Kidney capillary endothelial cell (primary cell): Measurements from ENCODE around the gene TOMM70.

Experiments used
- DNase-seq: peaks from one replicate; pipeline ENCODE4 v3.0.0-alpha.2; 2018; ENCODE audit warnings: low spot score

TOMM70 gene

DNA sequence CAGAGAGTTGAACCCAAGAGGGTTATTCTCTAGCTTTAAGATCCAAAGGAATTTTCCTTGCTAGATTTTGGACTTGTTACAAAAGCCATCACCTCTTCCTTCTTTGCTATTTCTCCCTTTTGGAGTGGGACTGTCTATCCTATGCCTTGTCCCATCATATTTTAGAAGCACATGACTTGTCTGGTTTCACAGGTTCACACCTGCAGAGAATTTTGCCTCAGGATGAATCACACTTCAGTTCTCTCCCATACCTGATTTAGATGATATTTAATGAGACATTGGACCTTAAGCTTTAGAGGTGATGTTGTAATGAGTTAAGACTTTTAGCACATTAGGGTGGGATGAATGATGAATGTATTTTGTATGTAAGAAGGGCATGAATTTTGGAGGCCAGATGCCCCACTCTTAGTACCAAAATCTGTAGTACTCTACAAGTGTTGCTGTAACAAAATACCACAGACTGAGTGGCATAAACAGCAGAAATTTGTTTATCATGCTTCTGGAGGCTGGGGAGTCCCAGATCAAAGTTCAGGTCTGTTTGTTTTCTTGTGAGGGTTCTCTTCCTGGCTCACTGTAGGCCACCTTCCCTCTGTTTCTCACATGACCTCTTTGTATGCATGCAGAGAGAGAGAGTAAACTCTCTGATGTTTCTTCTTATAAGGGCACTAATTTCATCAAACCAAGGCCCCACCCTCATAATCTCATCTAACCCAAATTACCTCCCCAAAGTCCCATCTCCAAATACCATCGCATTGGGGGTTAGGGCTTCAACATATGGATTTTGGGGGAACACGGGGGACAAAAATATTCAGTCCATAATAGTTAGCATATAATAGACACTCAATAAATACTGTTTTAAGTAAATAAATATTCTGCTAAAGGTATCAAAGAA lies 10.4 kb upstream of the TOMM70 start:
- DNase-seq = no peak

DNA sequence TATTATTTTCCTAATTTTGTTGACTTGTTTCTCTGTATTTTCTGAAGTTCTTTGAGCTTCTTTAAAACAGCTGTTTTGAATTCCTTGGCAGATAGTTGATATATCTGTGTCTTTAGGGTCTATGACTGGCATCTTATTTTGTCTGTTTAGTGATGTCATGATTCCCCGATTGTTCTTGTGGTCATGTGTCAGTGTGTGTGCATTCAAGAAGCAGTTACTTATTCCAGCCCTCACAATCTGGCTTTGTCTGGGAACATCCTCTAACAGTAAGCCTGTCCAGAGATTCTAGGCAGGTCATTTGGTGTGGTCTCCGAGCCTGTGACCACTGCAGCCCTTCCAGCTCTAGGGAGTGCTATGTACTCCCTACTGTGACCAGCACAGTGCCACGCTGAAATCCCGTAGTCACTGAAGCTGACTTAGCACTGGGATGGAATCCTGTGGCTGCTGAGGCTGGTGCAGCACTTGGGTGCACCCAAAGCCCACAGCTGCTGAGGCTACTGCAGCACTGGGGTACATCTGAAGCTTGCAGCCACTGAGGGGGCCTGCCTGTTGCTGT lies 7.2 kb upstream of the TOMM70 start:
- DNase-seq = no peak

DNA sequence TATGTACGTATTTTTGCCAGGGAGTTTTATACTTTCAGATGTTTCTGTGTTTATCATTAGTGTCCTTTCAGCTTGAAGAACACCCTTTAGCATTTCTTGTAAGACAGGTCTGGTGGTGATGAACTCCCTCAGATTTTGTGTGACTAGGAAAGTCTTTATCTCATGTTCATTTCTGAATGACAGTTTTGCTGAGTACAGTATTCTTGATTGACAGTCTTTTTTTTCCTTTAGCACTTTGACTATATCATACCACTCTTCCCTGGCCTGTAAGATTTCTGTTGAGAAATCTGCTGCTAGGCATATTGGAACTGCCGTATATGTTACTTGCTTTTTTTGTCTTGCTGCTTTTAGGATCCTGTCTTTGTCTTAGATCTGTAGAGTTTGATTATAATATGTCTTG lies 6.3 kb upstream of the TOMM70 start:
- no peak for DNase-seq

DNA sequence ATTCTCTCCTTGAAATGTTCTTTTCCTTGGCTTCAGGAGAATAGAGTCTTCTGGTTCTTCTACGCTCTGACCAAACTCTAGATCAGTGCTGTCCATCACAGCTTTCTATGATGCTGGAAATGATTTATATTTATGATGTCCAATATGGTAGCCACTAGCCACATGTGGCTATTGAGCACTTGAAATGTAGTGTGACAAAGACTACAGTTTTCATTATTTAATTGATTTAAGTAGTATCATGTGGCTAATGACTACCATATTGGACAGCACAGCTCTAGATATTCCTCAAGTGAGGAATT lies 3.3 kb upstream of the TOMM70 start:
- DNase-seq = no peak

DNA sequence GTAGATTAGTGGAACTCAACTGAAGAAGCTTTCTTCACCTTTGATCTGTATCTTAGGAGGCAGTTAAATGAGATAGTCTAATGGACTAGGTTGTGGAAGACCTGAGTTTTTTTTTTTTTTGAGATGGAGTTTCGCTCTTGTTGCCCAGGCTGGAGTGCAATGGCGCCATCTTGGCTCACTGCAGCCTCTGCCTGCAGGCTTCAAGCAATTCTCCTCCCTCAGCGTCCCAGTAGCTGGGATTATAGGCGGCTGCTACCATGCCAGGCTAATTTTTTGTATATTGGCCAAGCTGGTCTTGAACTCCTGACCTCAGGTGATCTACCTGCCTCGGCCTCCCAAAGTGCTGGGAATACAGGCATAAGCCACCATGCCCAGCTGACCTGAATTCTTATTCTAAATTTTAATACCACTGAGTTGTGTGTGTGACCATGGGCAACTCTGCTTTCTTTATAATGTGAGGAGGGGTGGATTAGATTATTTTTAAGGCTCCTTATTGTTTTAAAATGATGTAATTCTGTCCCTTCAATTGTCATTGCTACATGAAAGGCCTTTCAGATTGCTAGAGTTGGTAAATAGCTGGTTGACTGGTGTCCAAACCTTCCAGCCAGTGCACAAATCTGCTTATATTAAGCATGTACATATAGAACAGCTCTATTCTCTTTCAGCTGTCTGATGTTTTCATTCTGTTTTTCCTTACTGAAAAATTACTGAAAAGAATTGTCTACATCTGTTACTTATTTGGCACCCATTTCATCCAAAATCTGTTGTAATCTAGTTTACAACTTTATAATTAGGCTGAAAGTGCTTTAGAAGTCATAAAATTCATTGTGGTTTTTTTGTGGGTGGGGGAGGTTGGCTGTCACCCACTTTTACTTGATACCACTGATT lies 2.7 kb upstream of the TOMM70 start:
- DNase-seq = no peak

DNA sequence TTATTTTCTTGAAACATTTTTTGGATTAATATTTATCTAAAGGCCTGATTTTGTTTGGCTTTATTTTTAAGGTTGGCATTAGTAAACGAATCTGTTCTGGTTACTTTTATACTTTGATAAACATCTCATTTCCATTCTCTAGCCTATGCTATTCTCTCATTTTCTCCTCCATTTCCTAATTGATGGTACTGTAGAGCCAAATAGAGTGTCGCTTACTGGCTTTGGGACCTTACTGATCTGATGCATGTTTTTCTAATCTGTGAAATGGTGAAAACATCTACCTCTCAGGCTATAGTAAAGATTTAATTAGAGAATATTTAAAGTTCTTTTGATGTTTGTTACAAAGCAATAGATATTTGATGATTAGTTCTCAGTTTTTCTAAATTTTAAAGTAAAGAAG lies 2.0 kb upstream of the TOMM70 start:
- no peak for DNase-seq

DNA sequence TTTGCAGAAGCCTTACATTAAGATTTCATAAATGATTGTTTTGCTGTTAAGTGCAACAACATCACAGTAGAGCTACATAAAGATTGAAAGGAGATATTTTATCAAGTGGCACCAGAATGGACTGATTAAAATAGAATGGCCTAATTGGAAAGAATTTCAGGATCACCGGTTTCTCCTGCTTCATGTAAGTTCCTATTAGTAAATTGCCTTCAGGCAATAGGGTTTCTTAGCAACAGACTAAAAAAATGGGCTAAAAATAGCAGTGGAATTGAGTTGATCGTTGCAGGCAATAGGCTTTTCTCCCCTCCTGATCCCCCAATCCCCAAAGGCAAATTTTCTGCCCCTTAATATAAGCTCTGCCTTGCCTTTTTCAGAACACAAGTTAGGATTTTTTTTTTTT lies 1.4 kb upstream of the TOMM70 start:
- no peak for DNase-seq

DNA sequence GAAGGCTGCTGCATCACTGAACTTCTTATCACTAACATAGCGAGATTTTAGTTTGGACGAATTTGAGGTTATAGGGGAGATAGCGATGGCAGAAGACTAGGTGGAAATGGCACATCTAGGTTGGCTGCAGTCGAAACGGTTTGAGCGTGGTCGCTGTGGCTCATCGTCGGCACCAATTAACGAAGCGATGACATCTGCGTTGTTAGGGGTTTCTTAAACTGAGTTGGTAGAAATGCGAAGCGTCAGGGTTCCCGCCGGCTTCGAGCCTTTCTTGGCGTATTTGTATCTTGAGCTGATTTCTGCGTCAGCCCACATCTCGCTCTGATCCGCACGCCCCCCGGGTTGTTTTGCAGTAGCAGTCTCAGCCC lies 769 bp upstream of the TOMM70 start:
- DNase-seq = no peak

DNA sequence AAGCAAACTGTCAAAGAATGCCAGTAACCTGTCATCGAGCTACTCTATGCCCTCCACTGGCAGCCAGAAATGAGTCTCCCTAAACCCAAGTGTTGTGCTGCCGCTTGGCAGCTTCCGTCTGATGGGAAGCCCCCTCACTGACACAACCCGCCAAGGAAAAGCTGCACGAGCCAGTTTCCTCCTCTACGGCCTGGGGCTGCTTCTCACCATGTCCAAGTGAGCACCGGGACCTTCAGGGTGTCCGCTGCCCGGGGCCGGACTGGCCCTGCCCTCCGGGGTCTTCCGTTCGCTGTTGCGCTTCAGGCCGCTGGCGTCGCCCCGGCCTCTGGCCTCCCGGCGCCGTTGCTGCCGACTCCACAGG lies 490 bp downstream of the TOMM70 start:
- peak; percentile 23 for DNase-seq

DNA sequence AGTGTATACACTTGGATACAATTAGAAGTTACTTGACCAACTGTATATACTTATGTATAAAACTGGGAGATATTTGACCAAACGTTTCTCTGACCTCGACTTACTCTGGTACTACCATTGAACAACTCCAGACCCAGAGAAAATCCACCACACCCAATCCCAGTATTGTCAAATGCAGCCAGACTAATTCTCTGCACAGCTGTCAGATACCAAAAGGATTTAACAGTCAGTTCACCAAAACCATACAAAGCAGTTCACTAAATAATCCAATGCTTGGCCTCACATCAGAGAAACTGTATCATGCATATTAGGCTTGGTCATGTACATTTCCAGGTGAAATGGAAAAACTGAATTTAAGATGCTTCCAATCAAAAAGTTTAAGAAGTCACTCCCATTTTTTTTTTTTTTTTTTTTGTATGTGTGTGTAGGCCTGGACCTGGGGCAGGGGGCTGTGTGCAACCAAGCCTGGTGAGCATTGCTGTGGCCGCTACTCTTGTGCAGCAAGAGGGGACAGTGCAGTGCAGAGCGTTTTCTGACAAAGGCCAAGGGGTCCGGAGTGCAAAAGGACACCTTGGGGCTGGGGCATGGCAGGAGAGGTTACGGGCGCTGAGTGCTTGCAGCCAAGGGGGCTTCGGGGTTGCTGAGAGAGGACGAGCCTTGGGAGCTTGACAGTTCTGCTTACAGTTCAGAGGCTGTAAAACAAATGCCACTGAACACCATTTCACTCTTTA lies 1.4 kb downstream of the TOMM70 start:
- DNase-seq = no peak

DNA sequence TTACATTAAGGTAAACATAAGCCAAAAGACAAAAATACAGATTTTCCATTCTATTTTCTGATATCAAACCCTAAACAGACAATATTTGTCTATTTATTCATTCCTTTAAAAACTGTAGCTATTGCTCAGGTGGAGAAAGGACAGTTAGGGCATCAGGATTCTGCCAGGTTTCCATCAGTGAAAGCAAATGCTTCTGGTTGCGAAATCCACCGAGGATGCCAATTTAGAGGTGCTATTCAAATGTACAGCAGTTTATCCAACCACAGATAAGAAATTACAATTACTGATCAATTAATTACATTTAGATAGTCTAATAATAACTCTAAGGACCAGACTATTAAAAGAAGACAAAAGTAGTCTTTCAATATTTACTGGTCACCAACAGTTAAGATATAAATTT lies 3.9 kb downstream of the TOMM70 start:
- DNase-seq = no peak

DNA sequence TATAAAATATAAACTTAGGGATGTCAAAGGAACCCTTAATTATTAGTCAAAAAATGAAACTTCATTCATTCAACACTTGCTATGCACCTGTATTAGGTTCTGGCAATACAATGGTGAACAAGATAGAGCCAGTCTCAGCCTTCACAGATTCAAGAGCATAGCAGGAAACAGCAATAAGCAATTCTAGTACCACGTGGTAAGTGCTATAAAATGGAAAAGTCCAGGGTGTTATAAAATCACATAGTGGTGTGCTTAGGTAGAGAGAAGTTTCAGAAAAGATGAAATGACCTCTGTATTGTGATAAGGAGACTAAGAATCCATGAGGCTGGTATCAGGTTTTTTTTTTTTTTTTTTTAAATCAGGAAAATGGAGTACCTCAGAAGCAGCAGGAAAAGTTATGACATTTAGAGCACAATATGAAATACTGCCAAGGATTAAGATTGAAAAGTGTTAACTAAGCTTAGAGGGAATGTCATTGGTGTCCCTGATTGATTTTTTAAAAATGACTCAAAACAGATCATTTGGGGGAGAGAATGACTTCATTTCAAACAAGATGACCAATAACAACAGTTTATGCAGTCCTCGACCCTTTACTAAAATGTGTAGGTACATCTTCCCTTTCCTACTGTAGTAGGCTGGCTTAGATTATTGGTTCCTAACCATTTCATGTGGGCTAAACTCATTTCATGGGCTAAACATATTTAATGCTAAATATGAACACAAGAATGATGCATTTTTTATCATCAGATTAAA lies 5.0 kb downstream of the TOMM70 start:
- no peak for DNase-seq

DNA sequence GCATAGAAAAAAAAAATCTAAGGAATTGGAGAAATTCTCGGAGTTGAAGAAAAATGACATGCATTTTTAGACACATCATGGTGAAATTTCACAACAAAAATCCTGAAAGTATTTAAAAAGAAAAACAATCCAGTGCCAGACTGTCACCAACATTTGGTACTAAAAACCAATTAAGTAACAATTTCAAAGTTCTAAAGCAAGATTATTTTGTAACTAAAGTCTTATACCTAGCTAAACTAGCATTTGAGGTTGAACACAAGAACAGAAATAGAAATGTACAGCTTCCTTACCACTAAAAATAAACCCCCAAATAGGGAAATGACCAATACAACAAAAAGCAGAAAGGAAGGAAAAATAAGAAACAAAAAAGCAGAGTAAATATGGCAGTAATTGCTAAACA lies 11.9 kb downstream of the TOMM70 start:
- no peak for DNase-seq

DNA sequence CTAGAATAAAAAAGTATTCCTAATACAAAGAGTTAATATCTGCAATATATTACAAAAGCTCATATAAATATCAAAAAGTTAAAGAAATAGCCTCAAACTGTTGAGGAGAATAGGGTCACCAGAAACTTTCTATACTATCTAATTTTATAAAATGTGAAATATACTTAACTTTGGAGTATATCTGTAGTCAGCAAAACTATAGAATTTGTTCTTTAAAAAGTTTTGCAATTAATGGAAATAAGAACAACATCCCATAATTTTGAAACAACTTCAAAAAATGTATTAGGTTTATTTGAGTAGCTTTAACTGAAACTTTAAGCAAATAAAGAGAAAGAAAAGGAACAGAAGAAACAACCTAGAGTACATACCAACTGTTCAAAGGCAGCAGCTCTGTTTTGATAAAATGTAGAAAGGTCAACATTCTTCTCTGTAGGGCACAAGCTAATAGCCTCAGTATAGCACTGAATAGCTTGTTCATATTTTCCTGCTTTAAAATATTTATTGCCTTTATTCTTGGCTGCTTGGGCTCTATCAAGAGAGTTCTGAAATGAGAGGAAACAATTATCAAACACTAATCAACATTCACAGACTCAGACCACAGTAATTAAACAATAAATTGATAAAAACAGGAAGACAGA lies 14.3 kb downstream of the TOMM70 start:
- no peak for DNase-seq

DNA sequence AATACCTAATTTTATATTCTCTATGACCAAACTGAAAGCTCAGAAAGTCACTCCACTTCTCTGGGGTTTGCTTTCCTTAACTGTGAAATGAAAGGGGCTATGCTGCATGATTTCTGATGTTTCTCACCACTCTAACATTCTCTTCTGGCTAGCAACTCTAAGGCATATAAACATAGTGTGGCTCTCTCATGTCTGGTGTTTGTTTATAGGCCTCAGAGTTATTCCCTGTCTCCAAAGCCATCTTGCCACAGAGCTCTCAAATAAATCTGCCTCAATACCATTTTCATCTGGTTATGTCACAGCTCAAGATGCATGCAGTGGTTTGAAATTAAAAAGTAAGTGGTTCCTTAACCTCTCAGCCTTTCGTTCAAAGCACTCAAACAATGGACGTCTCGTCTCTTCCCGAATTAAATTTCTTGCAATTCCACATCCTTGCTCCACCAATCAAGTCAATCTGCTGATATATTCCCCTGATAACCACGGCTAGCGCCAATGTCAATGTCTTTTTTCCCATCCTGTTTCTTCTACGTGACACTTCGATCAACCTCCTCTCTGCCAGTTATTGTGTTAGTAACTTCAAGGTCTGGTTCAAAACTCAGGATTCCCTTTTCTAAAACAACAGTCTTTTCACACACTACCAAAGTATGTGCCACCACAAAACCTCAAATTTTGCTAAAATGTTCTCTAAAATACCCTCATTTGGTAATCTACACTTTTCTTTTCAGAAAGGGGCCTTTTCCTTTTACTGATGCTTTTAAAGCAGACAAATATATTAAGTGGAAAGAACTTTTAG lies 16.0 kb downstream of the TOMM70 start:
- no peak for DNase-seq

DNA sequence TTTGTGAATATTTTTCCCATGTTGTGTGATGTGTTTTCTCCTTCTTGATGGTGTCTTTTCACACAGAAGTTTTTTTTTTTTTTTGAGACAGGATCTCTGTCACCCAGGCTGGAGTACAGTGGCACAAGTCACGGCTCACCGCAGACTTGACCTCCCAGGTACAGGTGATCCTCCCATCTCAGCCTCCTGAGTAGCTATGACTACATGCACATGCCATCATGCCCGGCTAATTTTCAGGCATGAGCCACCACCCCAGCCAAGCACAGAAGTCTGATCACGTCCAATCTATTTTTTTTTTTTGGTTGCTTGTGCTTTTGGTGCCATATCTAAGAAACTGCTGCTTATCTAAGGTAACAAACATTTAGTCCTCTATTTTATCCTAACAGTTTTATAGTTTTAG lies 24.6 kb downstream of the TOMM70 start:
- no peak for DNase-seq

DNA sequence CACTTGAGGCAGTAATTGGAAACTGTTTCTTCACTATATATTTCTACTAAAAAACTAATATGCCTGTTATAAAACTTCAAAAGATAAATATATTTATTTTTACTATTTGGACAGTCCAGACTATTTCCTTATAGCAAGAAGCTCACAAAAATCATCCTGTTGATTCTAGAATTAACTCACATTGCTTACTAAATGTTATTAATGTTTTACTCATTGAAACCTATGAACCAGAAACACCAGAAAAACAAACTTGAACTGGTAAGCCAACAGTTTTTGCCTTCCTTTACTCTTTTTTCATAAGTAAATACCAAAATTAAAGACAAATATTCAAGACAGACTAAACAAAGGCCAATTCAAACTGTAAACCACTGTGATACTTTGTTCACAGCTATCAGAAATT lies 26.4 kb downstream of the TOMM70 start:
- DNase-seq = no peak

DNA sequence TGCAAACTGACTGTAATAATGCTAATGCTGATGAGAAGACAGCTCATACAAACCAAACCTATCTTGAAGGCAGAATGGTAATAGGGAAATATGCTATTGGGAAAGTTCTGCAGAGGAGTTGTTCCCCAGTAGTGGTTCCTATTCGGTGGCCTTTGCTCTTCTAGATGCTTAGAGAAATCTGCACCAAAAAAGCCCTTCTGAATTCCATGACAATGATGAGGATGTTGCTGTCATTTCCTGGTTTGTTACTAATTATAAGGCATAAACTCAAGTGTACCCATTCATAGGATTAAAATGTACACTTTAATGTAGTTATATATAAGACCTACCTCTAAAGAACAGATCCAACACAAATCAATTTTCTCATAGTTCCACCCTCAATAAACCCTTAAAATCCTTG lies 30.1 kb downstream of the TOMM70 start:
- peak; percentile 52 for DNase-seq

DNA sequence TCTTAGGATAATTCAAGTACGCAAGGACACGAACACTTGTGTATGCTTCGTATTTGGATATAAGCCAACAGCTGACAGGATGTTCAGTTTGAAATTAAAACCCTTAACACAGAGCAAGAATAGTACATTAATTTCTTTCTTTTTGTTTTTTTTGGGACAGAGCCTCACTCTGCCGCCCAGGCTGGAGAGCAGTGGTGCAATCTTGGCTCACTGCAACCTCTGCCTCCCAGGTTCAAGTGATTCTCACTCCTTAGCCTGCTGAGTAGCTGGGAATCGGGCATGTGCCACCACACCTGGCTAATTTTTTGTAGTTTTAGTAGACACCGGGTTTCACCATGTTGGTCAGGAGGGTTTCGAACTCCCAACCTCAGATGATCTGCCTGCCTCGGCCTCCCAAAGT lies 32.4 kb downstream of the TOMM70 start:
- DNase-seq = no peak

DNA sequence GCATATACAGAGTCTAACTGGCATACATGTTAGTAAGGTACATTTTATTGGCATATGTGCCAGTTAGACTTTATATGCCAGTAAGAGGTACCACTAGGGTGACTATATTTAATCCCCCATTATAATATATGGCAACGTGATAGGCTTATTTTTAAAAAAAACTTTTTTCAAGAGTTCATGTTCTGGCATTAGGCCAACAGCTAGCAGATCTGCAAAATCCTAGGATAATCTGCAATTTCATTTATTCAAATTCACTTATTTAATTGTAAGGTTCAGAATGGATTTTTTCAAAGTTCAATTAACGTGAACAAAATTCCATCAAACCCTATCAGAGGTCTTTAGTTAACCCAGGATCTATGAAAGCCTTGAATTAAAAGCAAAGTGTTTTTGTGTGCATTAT lies 34.5 kb downstream of the TOMM70 start:
- no peak for DNase-seq

DNA sequence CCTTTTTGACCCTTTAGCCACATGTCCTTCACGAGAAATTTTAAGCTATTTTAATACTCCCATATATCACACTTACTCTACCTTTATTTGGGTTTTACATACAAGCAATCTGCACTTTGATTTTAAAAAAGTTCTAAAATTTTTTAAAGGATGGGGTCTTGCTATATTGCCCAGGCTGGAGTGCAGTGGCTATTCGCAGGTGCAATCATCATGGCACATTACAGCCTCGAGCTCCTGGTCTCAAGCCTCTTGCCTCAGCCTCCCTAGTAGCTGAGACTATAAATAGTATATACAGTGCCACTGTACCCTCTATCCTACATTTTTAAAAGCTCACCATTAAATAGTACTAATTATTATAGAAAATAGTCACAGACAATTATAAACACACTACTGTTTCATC lies 36.5 kb downstream of the TOMM70 start:
- no peak for DNase-seq
